HEK293T (cell line): Measurements from ENCODE around the gene RBCK1.

Experiments
- ARNT ChIP-seq: fragments of 450-650 bp; IDR thresholded peaks from 2 replicates; pipeline ENCODE4 v1.6.1; 2017; ENCODE audit warnings: mild to moderate bottlenecking
- BHLHE40 ChIP-seq: fragments of 450-650 bp; IDR thresholded peaks from 2 replicates; pipeline ENCODE4 v1.6.1; 2016; ENCODE audit warnings: mild to moderate bottlenecking, moderate library complexity, borderline replicate concordance
- ELF4 ChIP-seq: fragments of 450-650 bp; IDR thresholded peaks from 2 replicates; pipeline ENCODE4 v1.6.1; 2017; ENCODE audit warnings: antibody characterized with exemption
- FOXA1 ChIP-seq: fragments of 450-650 bp; IDR thresholded peaks from 2 replicates; pipeline ENCODE4 v1.6.1; 2016; ENCODE audit warnings: mild to moderate bottlenecking
- FOXK2 ChIP-seq: fragments of 450-650 bp; IDR thresholded peaks from 2 replicates; pipeline ENCODE4 v1.6.1; 2016; ENCODE audit warnings: mild to moderate bottlenecking
- FOXM1 ChIP-seq: fragments of 450-650 bp; IDR thresholded peaks from 2 replicates; pipeline ENCODE4 v1.6.1; 2017; ENCODE audit warnings: mild to moderate bottlenecking, borderline replicate concordance
- HDGF ChIP-seq: fragments of 450-650 bp; IDR thresholded peaks from 2 replicates; pipeline ENCODE4 v1.6.1; 2017; ENCODE audit warnings: antibody characterized with exemption, borderline replicate concordance
- L3MBTL2 ChIP-seq: fragments of 450-650 bp; conservative IDR thresholded peaks from 2 replicates; pipeline ENCODE4 v1.6.1; 2016; ENCODE audit warnings: mild to moderate bottlenecking
- NFRKB ChIP-seq: fragments of 450-650 bp; IDR thresholded peaks from 2 replicates; pipeline ENCODE4 v1.6.1; 2016; ENCODE audit warnings: mild to moderate bottlenecking, moderate library complexity
- PKNOX1 ChIP-seq: fragments of 450-650 bp; IDR thresholded peaks from 2 replicates; pipeline ENCODE4 v1.6.1; 2016
- SP1 ChIP-seq: fragments of 450-650 bp; IDR thresholded peaks from 2 replicates; pipeline ENCODE4 v1.6.1; 2017
- SUZ12 ChIP-seq: fragments of 450-650 bp; IDR thresholded peaks from 2 replicates; pipeline ENCODE4 v1.6.1; 2016; ENCODE audit warnings: mild to moderate bottlenecking
- TARDBP ChIP-seq: fragments of 450-650 bp; IDR thresholded peaks from 2 replicates; pipeline ENCODE4 v1.6.1; 2016
- ZNF384 ChIP-seq: fragments of 450-650 bp; IDR thresholded peaks from 2 replicates; pipeline ENCODE4 v1.6.1; 2016

GRCh38 chr20:391041-391711, 16.9 kb upstream of the RBCK1 start:
- TF ChIP-seq PKNOX1 (no peak), ARNT (no peak), FOXK2 (no peak), NFRKB (no peak), SP1 (no peak), FOXA1 (no peak), BHLHE40 (no peak), SUZ12 (no peak), ELF4 (no peak), TARDBP (no peak), FOXM1 (no peak), ZNF384 (no peak), L3MBTL2 (no peak), HDGF (no peak)
